ENCODE results near the gene CHRDL2. TPM values are rescaled to one million over a fixed set of nuclear protein-coding genes. Genes with fewer than 3 reads are reported as not detected.

The CHRDL2 gene
- total and polyA plus RNA-seq, 2 of the 4 experiments (the other 2 are of a cell fraction): 0.80 TPM; not detected in 1

DNA sequence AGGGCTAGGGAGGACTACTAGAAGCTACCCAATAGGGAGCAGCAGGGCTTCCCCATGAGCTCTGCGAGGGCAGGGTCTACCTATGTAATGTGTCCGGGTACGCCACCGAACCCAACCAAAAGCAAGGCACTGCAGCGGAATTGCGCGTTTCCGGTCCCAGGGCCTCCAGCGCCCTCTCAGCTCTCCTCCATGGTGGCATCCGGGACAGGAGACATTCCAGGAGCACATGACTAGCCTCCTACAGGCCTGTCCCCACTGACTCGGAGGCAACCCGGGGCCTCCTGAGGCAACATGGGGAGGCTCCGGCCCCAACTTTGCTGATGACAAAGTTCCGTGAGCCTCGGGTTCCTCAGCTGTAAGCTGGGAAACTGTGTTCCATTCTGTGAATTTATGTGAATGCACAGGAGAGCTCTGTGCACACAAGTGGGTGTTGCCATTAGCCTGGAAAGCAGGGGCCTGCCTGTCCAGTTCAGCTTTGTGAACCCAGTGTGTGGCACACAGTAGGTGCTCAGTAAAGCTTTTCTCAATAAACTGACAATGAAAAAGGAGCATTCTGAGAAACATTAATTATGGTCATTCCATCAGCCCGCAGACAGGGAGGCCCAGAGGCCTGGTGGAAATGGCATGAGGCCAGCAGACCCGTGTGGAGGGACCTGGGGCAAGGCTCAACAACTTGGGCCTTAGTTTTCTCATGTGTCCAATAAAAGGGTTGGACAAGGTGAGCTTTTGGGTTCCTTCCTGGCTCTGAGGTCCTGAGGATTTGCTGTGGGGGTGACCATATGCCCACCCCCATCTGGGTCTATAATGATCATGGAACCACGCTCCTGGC, 50.3 kb downstream of the CHRDL2 start (continued):
- TF ChIP-seq FOS (IDR thresholded peaks at IDR 0.05; ENCODE audit: low read depth, low read length): no peak

DNA sequence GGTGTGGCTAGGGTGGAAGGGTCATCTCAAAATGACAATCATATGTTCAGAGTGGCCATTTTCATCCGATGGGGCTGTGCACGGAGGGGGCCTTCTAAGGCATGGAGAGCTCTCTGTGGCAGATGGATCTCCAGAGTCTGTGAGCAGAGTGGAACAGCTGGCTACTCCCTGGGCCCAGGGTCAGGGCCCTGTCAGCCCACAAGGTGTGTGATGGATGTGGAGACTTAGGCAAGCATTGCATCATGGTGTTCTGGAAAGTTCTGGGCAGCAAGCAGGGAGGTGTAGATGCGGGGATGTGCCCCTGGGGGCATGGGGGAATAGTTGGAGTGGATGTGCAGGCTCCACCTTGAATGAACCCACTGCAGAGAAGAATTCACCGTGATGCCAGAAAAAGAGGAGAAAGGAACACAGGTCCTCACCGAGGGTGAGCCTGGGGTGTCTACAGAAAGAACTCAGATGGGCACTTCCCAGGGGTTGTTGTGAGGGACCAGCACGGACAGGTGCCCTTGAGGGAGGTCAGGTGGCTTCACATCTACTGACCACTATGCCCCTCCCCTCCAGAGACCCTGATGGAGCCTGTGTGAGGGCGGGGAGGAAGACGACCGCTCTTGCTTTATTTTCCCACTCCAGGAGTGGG, 51.1 kb downstream of the CHRDL2 start:
- Histone ChIP-seq H2BK5ac (ENCODE audit: low read depth, low read length, poor library complexity, severe bottlenecking) (no peak overlapping the region), H2AK5ac (ENCODE audit: low read depth, low read length) (peak overlapping the region; percentile 8; the same call in 1 of the 2 replicates), H3K4me2 (ENCODE audit: low read depth, low read length) (no peak overlapping the region), H2BK20ac (ENCODE audit: low read depth, low read length) (no peak overlapping the region), H2BK120ac (ENCODE audit: low read depth, low read length) (no peak overlapping the region), H3K27ac (ENCODE audit: insufficient read depth, low read length) (no peak overlapping the region), H3K56ac (ENCODE audit: extremely low read depth, insufficient read depth, low read length) (no peak overlapping the region), H2AFZ (replicated peaks; ENCODE audit: low read length, poor library complexity) (no peak overlapping the region), H3K4me1 (ENCODE audit: control insufficient read depth, insufficient read depth, low read length) (peaks cover 11% of the 10 kb centered on the region), H2BK15ac (ENCODE audit: low read depth, low read length) (no peak overlapping the region), H3K36me3 (ENCODE audit: control insufficient read depth, insufficient read depth, low read length) (no peaks in the 10 kb centered on the region), H3K23ac (ENCODE audit: low read depth, low read length) (no peak overlapping the region), H4K5ac (ENCODE audit: low read depth, low read length) (no peak overlapping the region; the same call in 1 of the 2 replicates), H4K20me1 (ENCODE audit: insufficient read depth, low read length) (no peaks in the 10 kb centered on the region), H4K91ac (ENCODE audit: insufficient read depth, low read depth, low read length) (no peak overlapping the region), H3K4me3 (ENCODE audit: insufficient read depth, low read depth, low read length) (no peak overlapping the region), H3K9me1 (ENCODE audit: insufficient read depth, low read length) (no peaks in the 10 kb centered on the region; the same call in 1 of the 2 replicates), H3K9ac (ENCODE audit: low read depth, low read length) (no peak overlapping the region), H3K4ac (ENCODE audit: low read depth, low read length) (no peak overlapping the region), H4K8ac (ENCODE audit: low read depth in 2 of 2, low read length in 2 of 2) (no peak overlapping the region), H3K14ac (replicated peaks; ENCODE audit: low read depth, low read length) (no peak overlapping the region), H3K27me3 (ENCODE audit: control insufficient read depth, insufficient read depth, low read length) (no peaks in the 10 kb centered on the region), H3K18ac (ENCODE audit: low read depth, low read length) (no peak overlapping the region), H3K9me3 (ENCODE audit: control insufficient read depth, insufficient read depth, low read length) (no peaks in the 10 kb centered on the region; the same call in 1 of the 2 replicates), H2AK9ac (replicated peaks; ENCODE audit: low read depth, low read length, poor library complexity) (no peak overlapping the region), H3K79me1 (ENCODE audit: low read depth in 1 of 2, low read length in 2 of 2) (no peaks in the 10 kb centered on the region)
- 100% methylated on average over 1 of the region's 9 CpGs; no CpG with 5 or more reads in 1 of the 2 experiments for WGBS, 2 experiments (ENCODE audit: extremely low coverage in 2 of 2, insufficient read length in 1 of 2)
- DNase-seq (no peak), ATAC-seq (ENCODE audit: low read depth) (no peak)
- BruUV-seq (replicated peaks): no TSS peak
- intact Hi-C loops (cut with micrococcal nuclease): no loop called here
- TF ChIP-seq RAD21 (IDR thresholded peaks at IDR 0.05; ENCODE audit: low read length) (no peak), RCOR1 (IDR thresholded peaks at IDR 0.05; ENCODE audit: insufficient replicate concordance, low read length) (no peak), MXI1 (IDR thresholded peaks at IDR 0.05; ENCODE audit: borderline replicate concordance, low read depth, low read length) (no peak), CEBPB (IDR thresholded peaks at IDR 0.05; ENCODE audit: low read depth, low read length) (0 out of 2 replicates have a peak, but pooled peaks have one; percentile 10), MAFK (IDR thresholded peaks at IDR 0.05; ENCODE audit: low read depth, low read length) (no peak), FOS (IDR thresholded peaks at IDR 0.05; ENCODE audit: low read depth, low read length) (no peak), SMC3 (IDR thresholded peaks at IDR 0.05; ENCODE audit: low read depth, low read length) (no peak)
- ChIA-PET CTCF (no interaction called here), POLR2A (ENCODE audit: unreplicated experiment) (no interaction called here)
- dilution Hi-C loops (cut with HindIII; ENCODE audit: low sequenced_read_pairs, unreplicated experiment): no loop called here
- in situ Hi-C loops (cut with MboI; ENCODE audit: low sequenced_read_pairs): no loop called here
